NCI-H1417 (cell line): ENCODE data around the gene VTCN1.
"Not testable (repeated sequence)": the region's sequence is repeated elsewhere in the genome, so short reads cannot be mapped to it uniquely, and the experiment has no call there.

Source experiments
- DNase-seq, 3 experiments: peaks; one replicate each; lab custom pipeline; 2025; lab: John Stamatoyannopoulos, UW

VTCN1 gene

DNA sequence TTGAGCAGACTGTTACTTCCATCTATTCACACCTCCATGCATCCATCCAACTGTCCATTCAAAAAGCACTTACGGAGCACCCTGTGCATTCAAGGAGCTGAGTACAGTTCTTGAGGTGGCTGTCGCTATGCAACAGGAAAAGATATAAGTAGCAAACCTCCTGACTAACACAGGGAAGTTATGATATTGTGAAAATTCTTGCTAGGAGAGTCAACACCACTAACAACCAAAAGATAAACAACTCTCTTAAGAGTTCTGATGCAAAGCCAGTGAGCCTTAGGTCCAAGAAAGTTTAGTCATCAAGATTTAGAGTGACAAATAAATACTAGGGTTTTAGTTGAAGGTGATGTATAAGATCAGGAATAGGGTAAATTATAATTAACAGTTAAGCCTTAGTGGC lies 44.7 kb downstream of the VTCN1 start:
- DNase-seq: no peak

DNA sequence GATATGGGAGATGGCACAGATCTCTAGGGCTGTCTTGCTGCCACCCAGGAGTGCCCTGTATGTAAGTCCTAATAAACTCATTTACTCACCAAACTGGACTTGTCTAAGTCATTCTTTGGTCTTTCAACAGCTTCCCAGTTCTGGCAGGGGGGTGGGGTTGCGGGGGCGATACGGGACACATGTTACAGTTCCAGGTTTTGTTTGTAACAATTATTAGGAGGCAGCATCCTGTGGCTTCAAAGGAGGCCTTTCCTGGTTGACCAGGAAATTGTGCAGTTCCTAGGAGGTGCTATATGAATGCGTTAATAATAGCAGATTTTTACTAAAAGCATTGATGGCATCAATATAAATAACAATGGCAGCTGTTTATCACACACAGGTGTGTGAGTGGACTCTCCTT lies 46.5 kb downstream of the VTCN1 start:
- no peak for DNase-seq

DNA sequence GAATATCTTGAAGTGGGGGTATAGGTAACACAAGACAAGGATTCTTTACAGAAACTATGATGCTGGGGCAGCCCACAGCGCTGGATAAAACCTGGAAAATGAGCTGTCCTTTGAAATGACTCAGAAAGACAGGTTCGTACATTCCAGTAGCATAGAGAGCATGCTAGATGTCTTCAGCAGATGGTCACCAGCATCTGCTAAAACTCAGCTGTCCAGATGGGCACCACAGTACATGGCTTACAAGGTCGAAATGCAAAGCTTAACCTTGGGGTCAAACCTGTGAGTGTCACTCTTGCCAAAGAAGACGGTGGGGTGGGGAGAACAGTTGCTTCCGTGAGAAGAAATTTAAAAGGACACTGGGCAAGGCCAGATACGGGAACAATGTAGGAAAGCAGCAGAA lies 47.9 kb downstream of the VTCN1 start:
- no peak for DNase-seq

DNA sequence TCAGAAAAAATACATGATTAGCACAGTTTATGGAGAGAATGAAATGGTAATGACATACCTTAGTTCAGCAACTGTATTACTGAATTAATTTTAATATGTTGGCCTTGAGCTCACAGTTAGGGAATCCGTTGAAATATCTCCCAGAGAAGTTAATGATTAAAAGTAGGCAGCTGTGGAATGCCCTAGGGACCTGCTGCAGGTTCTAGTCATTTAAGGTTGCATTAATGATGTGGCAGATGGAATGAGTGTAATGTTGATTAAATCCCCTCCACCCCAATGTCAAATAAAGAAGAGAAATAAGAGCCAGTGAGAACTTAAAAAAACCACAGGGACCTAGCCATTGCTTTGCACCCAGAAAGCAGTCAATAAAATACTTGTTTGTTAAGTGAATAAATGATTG lies 48.8 kb downstream of the VTCN1 start:
- no peak for DNase-seq

DNA sequence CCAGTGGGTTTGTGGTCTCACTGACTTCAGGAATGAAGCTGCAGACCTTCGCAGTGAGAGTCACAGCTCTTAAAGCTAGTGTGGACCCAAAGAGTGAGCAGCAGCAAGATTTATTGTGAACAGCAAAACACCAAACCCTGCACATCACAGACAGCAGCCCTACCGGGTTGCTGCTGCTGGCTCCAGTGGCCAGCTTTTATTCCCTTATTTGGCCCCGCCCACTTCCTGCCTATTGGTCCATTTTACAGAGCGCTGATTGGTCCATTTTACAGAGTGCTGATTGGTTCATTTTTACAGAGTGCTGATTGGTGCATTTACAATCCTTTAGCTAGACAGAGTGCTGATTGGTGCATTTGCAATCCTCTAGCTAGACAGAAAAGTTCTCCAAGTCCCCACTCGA lies 59.4 kb downstream of the VTCN1 start:
- not testable (repeated sequence) for DNase-seq

DNA sequence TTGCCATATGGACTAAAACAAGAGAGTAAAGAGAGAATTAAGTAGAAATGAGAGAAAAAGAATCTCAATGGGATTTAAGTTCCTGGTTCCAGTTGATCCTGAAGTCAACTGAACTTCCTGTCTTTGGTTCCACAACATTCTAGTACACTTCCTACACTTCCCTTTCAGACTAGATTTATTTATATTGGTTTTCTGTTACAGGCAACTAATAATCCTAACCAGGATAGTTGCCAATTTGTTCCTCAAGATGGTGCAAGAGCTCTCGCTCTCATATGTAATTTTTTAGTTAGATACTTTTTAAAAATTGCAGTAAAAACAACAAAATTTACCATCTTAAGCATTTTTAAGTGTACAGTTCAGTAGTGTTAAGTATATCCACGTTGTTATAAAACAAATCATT lies 60.4 kb downstream of the VTCN1 start:
- DNase-seq: no peak

DNA sequence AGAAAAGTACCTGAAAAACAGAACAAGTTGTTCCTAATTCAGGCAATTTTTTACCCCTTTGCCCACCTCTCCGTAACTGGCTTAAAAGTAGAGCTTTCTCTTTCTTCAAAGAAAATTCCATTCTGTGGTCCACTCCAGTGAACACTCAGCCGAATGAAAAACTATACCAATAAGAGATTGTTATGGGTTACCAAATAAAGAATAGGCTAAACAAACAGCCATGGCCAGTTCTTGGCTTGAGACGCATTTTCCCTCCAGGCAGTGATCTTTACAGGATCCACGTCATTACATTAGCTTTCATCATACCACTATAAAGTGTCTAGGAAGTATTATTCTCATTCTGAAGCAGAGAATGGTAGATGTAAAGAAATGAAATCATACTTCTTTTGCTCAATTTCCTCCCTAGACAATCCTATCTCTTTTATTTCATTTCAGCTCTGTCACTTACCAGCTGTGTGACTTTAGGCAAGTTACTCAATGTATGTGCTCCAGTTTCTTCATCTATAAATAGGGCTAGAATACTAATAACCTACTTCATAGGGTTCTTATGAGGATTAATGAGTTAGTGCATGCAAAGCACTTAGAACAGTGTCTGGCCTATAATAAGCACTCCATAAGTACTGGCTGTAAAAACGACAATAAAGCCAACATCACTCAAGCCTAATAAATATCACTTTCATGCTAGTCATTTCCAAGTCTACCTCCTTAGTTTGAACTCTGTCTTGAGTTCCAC lies 62.7 kb downstream of the VTCN1 start:
- DNase-seq: peak in 2 of 3 experiments; percentile 42 to 81

DNA sequence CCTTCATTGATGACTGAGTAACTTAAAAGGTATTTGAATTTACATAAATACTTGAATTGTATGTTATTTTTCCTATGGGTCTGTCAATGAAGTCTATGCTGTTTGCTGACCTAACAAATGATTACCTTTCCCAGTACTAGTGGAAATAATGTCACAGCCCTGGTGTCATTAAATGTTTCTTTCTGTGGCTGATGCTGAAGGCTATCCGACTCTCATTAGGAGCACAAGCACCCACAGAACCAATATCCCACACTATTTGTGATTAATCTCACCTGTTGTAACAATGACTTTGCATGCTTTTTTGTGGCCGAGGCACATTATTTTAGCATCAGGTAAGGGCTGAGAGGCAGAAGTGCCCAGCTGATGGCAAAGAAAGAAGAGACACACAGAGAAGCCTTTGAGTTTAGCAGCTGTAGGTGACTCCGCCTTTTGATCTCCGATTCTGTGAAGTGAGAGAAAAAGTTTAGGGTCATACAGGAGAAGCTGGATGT lies 63.3 kb downstream of the VTCN1 start:
- DNase-seq: peak in 2 of 3 experiments; percentile 31 to 71

DNA sequence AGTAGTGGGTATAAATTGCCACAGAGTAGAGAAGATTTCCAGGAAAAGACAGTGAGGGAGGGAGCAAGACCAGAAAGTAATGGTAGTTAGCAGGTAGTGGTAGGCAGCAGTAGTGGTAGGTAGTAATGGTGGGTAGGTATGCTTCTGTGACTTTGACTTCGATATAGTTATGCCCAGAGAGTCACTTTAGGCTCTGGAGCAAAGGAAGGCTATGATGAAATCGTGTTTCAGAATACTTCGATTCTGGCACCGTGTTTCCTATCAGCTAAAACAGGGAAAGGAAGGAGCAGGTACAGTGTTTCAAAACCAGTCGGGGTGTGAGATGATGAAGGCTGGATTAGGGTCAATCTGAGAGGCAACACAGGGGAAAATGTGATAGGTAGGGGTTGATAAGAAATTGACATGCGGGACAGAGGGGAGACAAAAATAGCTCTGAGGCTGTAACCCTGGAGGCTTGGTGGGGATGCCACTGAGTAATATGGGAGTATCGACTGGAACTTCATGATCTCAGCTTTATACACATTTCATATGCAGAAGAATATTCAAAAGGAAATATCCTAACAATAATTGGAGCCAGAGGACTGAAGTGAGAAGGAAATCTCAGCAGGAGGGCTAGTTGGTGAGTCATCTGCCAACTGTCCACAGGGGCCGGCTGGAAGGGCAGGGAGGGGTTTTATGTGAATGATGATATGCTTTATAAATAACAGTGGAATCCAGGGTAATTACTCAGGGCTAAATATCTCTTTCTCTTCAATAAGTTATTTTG lies 64.0 kb downstream of the VTCN1 start:
- peak; percentile 8 to 76 (median 57) for DNase-seq

DNA sequence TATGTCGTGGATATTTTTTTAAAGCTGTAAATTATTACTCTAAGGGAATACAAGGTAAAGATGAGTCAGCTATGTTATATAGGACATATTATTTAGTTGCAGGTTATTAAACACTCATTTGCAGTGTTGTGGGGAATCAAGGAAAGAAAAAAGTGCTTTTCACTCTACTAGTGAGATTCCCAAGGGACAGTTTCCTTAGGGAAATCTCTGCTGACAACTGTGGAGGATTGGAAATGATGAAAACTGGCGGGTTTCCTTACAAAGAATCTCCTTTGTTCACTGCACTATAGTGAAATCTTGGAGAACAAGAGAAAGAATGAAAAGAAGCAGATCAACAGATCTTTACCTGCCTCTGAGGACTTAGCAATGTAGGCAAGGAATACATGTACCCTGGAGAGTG lies 64.7 kb downstream of the VTCN1 start:
- DNase-seq: peak in 1 of 3 experiments; percentile 33

DNA sequence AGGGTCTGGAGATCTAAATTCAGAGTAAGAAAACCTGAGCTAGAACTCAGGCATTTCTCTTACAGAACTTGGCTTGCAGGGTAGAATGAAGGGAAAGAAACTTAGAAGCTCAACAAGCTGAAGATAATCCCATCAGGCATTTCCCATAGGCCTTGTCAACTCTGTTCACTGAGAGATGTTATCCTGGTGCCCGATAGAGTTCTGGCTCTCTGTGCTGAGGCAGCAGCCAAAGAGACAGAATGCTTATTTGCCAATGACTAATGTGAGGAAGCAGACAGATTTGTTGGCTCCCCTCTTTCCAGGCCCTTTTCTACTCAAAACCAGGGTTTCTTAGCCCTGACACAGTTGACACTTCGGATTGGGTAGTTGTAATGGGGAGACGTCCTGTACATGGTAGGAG lies 66.9 kb downstream of the VTCN1 start:
- no peak for DNase-seq

DNA sequence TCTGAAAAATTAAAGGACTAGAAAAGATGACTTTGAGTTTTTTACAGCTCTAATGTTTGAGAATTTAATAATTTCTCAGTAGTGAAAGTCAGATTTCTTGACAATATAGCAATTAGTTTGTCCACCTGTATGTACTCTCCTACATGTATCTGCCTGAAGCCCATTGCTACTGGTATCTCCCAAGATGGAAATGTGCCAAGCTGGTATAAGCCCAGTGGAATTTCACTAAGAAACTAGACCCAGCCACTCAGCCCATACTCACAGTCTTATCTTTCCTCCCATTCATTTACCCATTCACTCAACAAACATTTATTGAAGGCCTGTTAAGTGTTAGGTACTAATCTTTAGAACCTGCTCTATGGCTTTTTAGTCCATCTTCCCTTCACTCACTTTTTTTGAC lies 67.6 kb downstream of the VTCN1 start:
- no peak for DNase-seq

DNA sequence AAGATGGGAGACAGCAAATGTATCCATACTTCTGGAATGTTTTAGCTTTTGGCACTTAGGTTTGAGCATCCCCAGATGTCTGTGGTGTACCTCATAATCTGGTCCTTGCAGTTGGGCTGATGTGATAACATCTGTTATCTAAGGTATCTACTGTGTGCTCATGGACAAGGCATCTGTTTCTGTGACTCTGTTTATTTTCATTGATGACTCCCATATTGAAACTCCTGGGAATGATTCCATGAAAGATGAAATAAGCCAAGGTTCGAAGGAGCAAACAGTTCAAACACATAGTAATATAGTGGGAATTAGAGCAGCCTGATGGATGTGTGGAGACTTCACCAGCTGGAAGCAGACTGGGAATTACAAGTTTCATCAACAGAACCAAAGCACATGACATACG lies 68.5 kb downstream of the VTCN1 start:
- DNase-seq: no peak

DNA sequence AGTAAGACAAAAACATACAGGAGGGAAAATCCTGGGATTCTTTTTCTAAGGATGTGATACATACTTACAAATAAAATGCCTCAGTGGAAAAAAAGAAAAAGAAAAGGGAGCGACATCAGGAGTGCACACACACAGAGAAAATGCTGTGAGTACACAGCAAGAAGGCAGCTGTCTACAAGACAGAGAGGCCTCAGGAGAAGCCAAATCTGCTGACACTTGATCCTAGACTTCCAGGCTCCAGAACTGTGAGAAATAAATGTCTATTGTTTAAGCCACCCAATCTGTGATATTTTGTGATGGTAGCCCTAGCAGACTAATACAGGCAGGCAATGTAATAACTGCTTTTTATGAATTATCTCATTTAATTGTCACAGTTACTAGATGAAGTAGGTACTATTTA lies 72.2 kb downstream of the VTCN1 start:
- DNase-seq: peak in 1 of 3 experiments; percentile 9

DNA sequence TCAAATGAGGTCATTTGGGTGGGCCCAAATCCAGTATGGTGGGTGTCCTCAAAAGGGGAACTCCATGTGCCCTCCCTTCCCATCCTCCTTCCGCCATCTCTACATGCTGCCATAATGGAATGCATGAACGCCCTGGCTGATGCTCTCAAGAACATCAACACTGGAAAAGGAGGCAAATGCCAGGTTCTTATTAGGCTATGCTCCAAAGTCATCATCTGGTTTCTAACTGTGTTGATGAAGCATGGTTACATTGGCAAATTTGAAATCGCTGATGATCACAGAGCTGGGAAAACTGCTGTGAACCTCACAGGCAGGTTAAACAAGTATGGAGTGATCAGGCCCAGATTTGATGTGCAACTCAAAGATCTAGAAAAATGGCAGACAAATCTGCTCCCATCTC lies 72.6 kb downstream of the VTCN1 start:
- DNase-seq: no peak

DNA sequence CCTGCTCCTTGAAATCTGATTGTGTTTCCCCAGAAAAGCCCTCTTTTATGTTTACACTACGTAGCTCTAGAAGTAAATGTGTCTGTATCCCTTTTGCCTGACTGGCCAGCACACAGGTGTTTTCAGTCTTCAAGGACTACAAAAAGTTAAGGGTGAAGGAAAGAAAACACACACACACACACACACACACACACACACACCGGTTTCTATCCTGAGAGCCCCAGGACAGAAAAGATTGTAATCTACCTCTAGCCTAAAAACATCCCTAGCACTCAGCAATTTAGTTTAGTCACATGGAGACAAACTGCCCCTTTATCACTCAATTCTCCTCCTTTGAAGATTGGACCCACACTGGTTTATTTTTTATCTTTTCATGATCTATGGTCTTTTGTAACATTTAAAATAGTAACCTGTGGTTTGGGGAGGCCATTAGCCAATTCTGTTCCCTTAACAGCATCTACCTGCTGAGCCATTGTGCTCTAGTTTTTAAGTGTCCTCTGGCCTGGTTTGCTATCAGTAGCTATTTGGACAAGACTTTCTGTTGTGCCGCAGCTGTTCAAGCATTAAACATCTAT lies 73.4 kb downstream of the VTCN1 start:
- DNase-seq: peak in 2 of 3 experiments; percentile 16 to 57

DNA sequence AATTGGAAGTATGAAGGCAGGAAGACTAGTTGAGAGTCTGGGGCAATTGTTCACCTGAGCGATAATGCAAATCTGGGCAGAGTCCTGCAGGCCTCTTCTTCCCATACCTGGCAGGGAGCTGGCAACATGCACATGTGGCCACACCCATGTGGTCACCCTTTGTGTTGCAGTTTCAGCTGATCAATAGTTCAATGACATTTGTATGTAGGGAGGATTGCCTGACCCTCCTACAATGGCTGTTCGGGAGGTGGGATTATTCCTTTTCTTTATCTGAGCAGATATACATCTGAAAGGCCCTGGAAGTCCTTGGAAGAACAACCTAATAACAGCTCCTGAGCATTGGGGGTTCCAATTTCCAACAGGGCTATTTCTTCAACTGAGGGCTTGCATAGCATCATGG lies 74.0 kb downstream of the VTCN1 start:
- no peak for DNase-seq

DNA sequence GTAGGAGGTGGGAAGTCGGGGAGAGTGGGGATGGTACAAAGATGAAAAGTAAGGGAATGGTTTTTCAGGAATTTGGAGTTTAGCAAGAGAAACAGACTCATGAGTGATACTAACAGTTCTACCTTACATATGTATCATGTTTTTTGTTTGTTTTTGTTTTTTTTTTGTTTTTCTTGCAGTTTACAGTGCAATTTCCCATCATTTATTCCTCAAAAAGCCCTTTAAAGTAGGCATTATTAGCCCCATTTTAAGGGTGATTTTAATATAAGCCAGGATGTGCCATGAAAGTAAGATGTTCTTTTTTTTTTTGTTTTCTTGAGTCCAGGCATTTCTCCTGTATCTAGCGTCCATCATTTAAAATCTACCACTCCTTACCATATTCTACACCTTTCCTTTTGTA lies 75.4 kb downstream of the VTCN1 start:
- no peak for DNase-seq

DNA sequence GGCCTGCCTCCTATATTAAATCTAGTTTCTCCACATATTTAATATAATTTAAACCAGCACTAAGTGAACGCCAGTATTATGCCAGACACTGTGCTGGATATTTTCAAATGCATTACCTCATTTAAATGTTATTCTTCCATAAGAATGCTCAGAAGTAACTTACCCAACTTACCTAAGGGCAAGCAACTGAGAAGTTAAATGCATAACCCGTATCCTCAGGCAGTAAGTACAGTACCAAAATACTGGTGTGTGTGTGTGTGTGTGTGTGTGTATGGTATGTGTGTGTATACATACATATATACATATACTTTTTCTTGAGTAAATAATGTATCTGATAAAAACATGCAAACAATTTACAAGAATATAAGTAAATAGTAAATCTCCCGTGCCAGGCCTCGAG lies 80.2 kb downstream of the VTCN1 start:
- no peak for DNase-seq

DNA sequence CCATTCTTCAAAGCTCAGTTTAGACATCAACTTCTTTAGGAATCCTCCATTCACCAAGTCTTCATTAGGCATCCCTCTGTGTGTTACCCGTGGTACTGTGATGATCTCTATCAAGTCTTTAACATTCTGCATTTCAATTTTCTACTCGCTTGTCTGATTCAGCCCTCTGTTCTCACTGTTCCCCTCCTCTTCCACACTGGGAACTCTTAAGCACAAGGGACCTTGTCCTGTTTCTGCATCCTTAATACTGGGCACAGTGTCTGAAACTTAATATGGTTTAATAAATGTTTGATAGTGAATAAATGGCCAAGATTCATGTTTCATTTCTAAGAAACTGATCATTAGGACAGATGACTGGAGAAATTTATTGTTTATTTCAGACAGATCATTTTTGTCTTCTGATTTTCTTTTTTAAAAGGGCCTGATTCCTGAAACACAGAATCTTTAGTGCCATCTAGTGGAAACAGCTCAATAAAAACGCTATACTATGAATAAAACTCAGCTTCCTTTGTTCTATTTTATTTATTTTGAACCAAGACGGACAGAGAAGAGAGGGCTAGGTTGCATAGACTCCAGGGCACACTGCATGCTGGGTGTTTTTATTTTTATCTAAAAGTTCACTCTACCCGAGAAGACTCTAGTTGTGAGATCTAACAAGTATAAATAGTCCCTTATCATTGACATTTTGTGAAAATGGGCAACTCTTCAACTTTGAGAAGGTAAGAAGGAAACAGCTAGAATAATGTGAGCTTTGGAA lies 82.2 kb downstream of the VTCN1 start:
- peak; percentile 22 to 82 (median 68) for DNase-seq

DNA sequence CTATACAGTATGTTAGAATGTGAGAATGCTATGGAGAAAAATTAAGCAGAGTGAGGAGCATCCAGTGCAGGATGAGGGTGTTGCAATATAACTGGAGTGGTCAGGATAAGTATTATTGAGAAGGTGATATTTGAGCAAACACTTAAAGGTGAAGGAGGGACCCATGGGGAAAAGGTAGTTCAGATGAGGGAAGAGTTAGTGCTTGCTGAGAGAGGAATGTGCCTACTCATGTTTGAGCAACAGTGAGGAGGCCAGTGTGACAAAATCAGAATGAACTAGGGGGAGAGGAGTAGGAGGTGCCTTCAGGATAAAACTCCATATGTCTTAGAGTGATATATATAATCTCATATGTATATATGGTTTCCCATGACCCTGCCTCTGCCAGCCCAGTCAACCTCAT lies 82.9 kb downstream of the VTCN1 start:
- DNase-seq: peak in 2 of 3 experiments; percentile 23 to 74

DNA sequence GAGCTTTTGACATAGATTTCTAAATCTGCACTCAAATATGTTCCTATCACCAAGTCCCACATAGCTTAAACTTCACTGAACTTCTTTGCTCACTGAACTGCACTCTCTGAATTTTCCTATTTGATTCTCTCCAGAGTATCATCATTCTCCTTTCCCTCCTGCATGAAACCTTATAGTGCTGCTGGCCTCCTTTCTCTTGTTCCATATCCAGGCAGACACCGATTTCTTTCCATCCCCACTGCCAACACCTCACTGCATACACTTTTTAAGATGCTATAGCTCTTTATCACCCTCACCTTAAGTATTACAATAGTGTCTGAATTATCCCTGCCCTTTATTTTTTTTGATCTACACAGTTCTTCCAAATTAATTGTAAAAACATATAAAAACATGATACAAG lies 86.1 kb downstream of the VTCN1 start:
- no peak for DNase-seq
